ENCODE data around the gene MEF2B.

DNA sequence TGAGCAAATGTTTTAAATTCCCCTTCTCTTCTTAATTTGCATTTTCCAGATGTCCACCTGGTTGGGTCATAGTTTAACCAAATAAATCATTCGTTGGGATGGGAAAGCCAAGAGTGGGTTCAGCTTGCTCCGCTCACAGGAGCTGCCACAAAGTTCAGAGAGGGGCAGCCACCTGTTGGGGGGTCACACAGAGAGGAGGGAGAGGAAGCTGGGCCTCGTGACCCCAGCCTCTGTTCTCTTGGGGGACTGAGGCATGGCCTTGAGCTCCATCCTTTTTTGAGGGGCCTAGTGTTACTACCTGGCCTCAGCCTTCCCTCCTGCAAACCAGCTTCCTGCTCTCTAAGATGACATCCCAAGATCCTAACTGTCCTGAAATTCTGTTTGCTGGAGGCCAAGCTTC lies 2.5 kb downstream of the MEF2B start:
- TF ChIP-seq, protein P1, sequence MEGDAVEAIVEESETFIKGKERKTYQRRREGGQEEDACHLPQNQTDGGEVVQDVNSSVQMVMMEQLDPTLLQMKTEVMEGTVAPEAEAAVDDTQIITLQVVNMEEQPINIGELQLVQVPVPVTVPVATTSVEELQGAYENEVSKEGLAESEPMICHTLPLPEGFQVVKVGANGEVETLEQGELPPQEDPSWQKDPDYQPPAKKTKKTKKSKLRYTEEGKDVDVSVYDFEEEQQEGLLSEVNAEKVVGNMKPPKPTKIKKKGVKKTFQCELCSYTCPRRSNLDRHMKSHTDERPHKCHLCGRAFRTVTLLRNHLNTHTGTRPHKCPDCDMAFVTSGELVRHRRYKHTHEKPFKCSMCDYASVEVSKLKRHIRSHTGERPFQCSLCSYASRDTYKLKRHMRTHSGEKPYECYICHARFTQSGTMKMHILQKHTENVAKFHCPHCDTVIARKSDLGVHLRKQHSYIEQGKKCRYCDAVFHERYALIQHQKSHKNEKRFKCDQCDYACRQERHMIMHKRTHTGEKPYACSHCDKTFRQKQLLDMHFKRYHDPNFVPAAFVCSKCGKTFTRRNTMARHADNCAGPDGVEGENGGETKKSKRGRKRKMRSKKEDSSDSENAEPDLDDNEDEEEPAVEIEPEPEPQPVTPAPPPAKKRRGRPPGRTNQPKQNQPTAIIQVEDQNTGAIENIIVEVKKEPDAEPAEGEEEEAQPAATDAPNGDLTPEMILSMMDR (IDR thresholded peaks at IDR 0.05; ENCODE audit: low read length): no peak
- TF ChIP-seq EZH2 (IDR thresholded peaks at IDR 0.05; ENCODE audit: borderline replicate concordance, low read length): no peak

Data from OCI-LY1 (cell line).